MG63 (cell line): Measurements from ENCODE around the gene LGALS7. TPM values are rescaled to one million over a fixed set of nuclear protein-coding genes. Genes with fewer than 3 reads are reported as not detected.

ENCODE experiments used
- DNase-seq: peaks from one replicate; pipeline ENCODE4 v3.0.0-alpha.2; 2020
- H3K27me3 ChIP-seq: fragments of 250-450 bp; sonication (Bioruptor Pico); 2 replicates; pipeline ENCODE4 v1.5.1; 2020; ENCODE audit warnings: mild to moderate bottlenecking, moderate library complexity
- H3K36me3 ChIP-seq: fragments of 250-450 bp; sonication (Bioruptor Pico); 2 replicates; pipeline ENCODE4 v1.5.1; 2020; ENCODE audit warnings: mild to moderate bottlenecking, moderate library complexity
- H3K4me3 ChIP-seq: fragments of 250-450 bp; sonication (Bioruptor Pico); 2 replicates; pipeline ENCODE4 v1.5.1; 2020; ENCODE audit warnings: mild to moderate bottlenecking, moderate library complexity
- H3K9me3 ChIP-seq: fragments of 250-450 bp; sonication (Bioruptor Pico); 2 replicates; pipeline ENCODE4 v1.5.1; 2020; ENCODE audit warnings: mild to moderate bottlenecking, moderate library complexity
- total RNA-seq: library from RNA; depleted of rRNA; stranded (reverse); fragments of >200 nt; shearing (Covaris generic); gene quantifications from 2 replicates; pipeline ENCODE4 v1.2.3, GENCODE V29; 2014; ENCODE audit warnings: low replicate concordance

The LGALS7 gene
- total RNA-seq, 1 experiment from 2014 or later: not detected

DNA sequence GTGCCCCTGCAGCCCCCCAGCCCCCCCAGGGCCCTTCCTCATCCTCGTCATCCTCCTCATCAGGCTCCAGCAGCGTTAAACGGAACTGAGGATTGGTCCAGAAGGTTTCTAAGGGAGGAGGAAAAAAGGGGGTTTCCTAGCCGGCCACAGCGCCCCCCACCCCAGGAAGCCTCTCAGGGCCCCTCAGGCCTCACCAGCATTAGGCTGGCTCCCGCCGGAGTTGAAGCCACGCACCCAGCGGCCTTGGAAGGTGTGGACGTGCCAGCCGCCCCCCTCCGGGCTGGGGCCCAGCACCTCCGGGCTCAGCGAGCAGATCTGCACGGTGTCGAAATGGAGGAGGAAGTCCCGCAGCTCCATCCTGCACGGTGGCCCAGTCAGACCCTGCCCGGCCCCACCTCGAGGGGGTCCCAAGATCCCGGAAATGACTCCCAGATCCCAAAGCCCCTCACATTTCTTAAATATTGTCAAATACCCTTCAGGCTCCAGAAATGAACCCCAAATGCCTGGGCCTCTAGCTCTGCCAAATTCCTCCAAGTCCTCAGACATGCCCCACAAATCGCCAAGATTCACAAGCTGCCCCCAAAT, 35.9 kb downstream of the LGALS7 start:
- H3K36me3 ChIP-seq: peaks cover 17% of the 10 kb centered on the region

DNA sequence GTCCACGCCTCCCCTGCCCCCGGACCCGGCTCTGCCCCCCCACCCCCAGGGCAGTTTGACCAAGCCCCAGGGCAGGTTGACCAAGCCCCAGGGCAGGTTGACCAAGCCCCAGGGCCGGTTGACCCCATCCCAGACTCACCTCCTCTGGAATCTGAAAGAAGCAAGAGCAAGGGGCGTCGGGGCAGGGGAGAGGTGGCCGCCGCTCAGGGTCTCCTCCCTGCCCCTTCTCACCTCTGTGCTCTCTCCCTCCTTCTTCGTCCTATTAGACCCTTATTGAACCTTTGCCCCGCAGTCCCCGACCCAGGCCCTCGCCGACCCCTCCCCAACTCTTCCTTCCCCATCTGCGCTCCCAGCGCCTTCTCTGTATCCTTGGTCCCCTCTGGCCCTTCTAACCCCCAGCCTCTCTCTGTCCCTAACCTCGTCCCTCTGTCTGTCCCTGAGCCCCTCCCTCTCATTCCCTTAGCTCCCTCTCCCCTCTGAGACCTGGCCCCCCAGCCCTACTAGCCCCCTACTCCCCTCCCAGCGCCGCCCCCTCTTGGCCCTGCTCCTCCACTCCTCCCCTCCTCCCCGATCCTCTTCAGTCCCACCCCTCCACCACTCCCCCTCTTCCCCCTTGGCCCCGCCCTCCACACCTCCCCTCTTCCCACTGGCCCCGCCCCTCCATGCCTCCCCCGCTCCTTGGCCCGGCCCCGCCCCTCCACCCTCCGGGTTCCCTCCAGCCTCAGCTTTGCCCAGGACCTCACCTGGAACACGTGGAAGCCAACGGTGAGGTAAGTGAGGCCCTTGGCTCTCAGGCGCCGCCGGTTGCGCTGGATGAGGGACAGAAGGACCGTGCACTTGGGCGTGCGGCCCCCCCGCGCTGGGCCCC, 36.7 kb downstream of the LGALS7 start:
- H3K36me3 ChIP-seq: peaks cover 24% of the 10 kb centered on the region
- no peak overlapping the region for H3K4me3 ChIP-seq
- no peaks in the 10 kb centered on the region for H3K9me3 ChIP-seq
- no peaks in the 10 kb centered on the region for H3K27me3 ChIP-seq
- no peak for DNase-seq

More for the DNA sequence above, 35.9 kb downstream of the LGALS7 start:
- Histone ChIP-seq H3K4me3 (no peak overlapping the region), H3K9me3 (no peaks in the 10 kb centered on the region), H3K27me3 (no peaks in the 10 kb centered on the region)
- DNase-seq: no peak

DNA sequence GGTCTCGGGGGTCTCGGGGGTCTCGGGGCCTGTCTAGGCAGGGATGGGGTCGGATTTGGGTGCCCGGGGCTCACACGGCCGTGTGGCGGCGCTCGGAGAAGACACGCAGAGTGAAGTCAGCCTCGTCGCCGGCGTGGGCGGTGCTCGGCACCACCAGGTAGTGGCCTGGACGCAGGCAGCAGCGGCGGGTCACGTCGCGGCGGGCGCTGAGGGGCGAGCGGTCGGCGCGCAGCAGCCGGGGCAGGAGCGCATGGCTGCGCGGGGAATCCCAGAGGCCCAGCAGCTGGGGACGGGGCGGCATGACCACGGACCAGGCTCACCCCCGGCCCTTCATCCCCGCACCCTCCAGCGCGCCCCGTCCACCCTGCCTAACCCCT, 37.3 kb downstream of the LGALS7 start:
- no peaks in the 10 kb centered on the region for H3K27me3 ChIP-seq
- H3K9me3 ChIP-seq: no peaks in the 10 kb centered on the region
- no peak for DNase-seq
- peaks cover 31% of the 10 kb centered on the region for H3K36me3 ChIP-seq
- H3K4me3 ChIP-seq: no peak overlapping the region

DNA sequence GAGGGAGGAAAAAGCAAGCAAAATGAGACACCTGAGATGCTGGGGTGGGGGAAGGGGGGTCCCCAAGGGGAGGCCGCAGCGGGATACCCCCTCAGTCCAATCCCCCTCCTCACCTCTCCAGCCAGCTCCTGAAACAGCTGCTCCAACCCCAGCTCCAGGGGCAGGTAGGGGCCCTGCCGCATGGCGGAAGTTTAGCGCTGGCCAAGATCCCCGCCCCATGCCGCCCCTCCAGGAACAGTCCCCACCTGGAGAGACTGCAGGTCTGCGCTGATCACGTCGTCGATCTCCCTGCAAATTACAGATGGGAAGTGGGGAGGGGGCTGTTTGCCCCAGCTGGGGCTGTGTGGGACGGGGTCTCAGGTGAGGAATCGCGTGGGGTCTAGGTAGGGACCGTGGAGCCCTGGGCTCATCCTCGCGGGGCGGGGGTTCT, 38.0 kb downstream of the LGALS7 start:
- Histone ChIP-seq H3K4me3 (no peak overlapping the region), H3K36me3 (peaks cover 38% of the 10 kb centered on the region), H3K27me3 (no peaks in the 10 kb centered on the region), H3K9me3 (no peaks in the 10 kb centered on the region)
- DNase-seq: no peak

DNA sequence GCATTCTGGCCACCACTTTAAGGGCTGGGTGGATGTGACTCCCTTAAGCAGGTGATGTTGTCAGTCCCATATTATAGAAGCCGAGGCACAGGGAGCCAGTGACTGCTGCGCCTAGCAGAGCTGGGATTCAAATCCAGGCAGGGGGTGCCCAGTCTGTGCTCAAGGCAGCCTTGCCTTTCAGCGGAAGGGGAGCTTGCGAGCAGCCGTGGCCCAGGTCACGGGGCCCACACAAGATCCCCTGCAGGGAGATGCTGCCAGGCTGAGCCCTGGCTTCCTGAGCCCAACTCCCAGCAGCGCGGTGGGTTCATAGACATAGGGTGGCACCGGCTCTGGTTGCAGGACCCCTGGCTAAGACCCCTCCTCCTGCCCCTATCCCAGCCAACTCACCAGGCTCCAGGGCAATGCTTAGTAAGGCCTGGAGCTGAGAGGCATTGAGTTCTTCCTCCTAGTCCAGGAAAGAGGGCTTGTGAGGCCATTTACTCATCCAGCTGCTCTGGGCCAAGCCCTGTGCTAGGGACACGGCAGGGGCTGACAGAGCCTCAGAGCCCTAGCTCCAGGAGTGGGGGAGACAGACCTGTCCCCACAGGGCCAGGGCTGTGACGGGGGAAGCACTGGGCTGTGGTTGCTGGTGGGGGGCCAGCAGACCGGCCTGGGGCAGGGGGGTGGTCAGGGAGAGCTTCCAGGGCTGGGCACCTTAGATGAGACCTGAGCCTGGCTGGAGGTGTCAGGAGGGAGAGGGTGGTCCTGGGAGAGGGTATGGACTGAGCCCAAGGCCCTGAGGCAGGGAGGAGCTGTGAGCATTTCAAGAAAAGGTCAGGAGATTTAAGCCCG, 38.7 kb downstream of the LGALS7 start:
- Histone ChIP-seq H3K27me3 (no peaks in the 10 kb centered on the region), H3K9me3 (no peaks in the 10 kb centered on the region), H3K4me3 (no peak overlapping the region), H3K36me3 (peaks cover 41% of the 10 kb centered on the region)
- DNase-seq: no peak

DNA sequence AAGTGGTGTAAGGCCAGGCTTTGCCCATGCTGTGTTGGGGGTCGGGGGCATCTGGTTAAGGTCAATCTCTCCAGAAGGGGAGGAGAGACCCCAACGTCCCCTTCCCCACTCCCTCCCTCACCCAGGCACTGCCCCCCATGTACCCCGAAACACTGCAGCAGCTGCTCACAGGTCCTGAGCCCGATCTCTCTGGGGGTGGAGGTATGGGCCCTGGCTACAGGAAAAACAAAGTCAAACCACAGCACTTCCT, 39.2 kb downstream of the LGALS7 start:
- Histone ChIP-seq H3K9me3 (no peaks in the 10 kb centered on the region), H3K4me3 (no peak overlapping the region), H3K27me3 (no peaks in the 10 kb centered on the region), H3K36me3 (peaks cover 43% of the 10 kb centered on the region)
- DNase-seq: no peak

DNA sequence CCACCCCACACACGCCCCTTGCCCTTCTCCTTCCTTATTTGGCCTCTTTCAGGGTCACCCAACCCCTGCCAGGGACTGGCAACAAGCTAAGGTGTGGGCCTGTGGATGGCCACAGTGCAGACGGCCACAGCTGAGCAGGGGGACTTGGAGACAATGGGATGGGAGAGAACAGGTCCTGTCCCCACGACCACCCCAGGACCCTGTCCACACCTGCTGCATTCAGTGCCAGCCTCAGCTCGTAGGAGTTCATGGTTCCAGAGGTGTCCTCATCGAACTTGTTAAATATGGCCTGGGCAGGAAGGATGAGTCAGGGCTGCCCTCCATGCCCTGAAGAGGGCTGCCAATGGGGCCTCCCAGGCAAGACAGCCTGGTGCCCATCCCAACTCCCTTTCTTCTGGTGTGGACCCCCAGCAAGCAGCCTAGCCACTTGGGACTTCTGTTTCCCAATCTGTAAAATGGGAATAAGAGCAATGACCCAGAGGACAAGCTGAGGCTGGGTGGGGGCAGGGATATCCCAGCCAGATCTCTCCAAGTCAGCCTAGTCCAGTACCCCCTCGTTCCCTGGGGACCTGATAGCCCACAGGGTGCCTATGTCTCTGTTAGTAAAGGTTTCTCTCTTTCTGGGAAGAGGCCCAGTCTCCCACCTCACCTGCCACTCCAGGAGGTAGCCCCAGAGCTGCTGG, 39.7 kb downstream of the LGALS7 start:
- peak; percentile 71 for DNase-seq
- Histone ChIP-seq H3K36me3 (peaks cover 48% of the 10 kb centered on the region), H3K9me3 (no peaks in the 10 kb centered on the region)

DNA sequence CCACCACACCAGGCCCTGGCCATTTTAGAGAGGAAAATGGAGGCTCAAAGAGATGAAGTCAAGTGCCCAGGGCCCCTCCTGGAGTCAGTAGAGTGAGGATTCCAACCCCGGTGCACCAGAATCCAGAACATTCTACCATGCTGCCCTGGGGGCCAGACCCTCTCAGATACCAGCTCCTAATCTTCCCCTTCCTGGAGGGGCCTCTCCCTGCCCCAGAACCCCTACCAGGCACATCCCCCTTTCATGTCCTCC, 40.1 kb downstream of the LGALS7 start:
- H3K4me3 ChIP-seq: no peak overlapping the region
- DNase-seq: no peak
- H3K36me3 ChIP-seq: peaks cover 50% of the 10 kb centered on the region
- H3K9me3 ChIP-seq: no peaks in the 10 kb centered on the region
- H3K27me3 ChIP-seq: no peaks in the 10 kb centered on the region

More for the DNA sequence above, 39.7 kb downstream of the LGALS7 start:
- Histone ChIP-seq H3K27me3 (no peaks in the 10 kb centered on the region), H3K4me3 (no peak overlapping the region)

DNA sequence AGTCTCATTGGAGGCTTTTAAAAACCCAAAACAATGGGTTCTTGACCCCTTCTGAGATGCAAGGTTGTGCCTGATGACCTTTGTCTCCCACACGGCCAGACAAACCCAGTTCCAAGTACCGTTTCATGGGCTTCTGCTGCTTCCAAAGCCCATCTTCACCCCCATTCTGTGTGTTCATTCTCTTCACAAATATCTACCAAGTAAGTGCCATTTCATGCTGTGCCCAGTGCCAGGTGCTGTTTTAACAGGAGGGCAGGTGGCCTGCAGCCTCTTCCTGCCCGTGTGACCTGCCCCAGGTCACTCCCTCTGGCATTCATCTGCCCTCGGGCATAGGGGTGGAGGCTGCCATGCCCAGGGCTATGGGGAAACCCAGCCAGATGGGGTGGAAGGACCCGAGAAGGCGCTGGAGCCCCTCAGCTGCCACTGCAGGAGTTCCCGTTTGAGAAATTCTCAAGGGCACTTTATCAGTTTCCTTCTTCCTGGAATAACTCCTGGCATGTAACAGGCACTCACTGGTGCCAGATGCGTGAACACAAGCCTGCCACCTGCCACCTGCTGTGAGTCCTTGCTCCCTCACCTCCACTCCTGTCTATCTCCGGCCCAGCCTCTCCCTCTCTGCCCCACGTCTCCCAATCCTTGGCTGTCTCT, 41.5 kb downstream of the LGALS7 start:
- Histone ChIP-seq H3K27me3 (no peaks in the 10 kb centered on the region), H3K4me3 (no peak overlapping the region), H3K9me3 (no peaks in the 10 kb centered on the region), H3K36me3 (peaks cover 64% of the 10 kb centered on the region)
- DNase-seq: no peak

DNA sequence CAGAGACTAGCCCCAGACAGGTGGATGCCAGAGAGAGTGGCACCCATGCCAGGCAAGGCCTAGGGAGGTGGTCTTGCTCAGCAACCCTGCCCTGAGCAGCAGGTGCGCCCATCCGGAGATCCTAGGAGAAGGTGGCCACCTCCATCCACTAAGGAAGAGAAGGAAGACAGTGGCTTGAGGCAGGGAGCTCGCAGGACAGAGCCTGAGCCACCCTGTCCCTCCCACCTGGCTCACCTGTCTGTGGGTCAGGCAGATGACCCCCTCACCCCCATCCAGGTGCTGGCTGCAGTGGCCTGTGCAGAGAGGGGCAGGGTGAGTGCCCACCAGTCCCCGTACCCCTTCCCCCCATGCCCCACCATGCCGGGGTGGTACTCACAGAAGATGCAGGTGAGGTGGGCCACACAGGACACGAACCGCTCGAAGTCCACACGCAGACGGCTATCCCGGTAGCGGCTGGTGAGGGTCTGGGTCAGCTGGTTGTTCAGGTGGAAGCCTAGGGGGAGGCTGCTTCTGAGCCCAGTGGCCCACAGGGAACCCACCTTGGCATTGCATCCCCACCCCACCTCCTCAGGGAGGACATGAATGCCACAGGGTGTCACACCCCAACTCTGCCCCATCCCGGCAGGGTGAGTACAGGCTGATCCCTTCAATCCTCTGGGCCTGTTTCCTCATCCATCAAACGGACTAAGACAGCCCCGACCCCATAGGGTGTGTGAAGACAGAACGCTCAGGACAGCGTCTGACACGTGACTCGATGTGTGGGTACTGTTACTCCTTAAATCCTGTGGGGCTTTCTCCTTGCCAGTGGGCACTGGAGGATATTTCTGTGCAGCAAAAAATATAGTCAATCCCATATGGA, 42.4 kb downstream of the LGALS7 start:
- no peak overlapping the region for H3K4me3 ChIP-seq
- no peak for DNase-seq

DNA sequence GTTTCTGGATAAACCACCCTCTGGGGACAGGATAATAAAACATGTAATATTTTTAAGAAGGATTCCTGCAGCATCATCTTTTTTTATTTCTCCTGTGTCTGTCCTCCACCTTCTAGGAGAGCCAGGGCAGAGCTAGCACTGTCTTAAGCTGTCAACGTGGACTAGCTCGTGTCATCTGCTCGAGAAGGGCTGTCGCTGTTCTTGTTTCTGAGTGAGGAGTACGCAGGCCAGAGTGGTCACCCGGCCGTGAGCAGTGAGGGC, 42.9 kb downstream of the LGALS7 start:
- no peak overlapping the region for H3K4me3 ChIP-seq
- no peaks in the 10 kb centered on the region for H3K27me3 ChIP-seq
- DNase-seq: no peak
- H3K9me3 ChIP-seq: no peaks in the 10 kb centered on the region
- H3K36me3 ChIP-seq: peaks cover 78% of the 10 kb centered on the region

More for the DNA sequence above, 42.4 kb downstream of the LGALS7 start:
- no peaks in the 10 kb centered on the region for H3K9me3 ChIP-seq
- peaks cover 72% of the 10 kb centered on the region for H3K36me3 ChIP-seq
- H3K27me3 ChIP-seq: no peaks in the 10 kb centered on the region

DNA sequence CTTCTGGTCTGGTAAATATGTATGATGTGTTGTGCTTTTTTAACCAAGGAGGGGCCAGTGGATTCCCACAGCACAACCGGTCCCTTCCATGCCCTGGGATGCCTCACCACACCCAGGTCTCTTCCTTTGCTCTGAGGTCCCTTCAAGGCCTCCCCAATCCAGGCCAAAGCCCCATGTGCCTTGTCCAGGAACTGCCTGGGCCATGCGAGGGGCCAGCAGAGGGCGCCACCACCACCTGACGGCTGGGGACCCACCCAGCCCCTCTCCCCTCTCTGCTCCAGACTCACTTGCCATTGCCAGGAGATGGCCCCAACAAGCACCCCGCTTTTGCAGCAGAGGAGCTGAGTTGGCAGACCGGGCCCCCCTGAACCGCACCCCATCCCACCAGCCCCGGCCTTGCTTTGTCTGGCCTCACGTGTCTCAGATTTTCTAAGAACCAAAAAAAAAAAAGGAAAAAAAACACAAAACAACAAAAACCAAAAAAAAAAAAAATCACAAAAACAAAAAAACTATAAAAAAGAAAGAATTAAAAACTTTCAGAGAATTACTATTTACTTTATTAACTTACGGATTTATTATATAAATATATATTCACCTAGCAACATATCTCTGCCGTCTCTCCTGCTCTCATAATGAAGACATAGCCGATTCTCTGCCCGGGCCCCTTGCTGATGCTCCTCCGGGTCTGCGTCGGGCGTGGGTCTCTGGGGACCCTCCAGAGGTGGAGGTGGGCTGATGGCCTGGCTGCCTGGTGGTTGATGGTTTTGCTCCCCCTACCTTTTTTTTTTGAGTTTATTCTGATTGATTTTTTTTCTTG, 43.5 kb downstream of the LGALS7 start:
- peak; percentile 79 for DNase-seq
- Histone ChIP-seq H3K27me3 (no peaks in the 10 kb centered on the region), H3K36me3 (peaks cover 83% of the 10 kb centered on the region), H3K9me3 (no peaks in the 10 kb centered on the region), H3K4me3 (no peak overlapping the region)

DNA sequence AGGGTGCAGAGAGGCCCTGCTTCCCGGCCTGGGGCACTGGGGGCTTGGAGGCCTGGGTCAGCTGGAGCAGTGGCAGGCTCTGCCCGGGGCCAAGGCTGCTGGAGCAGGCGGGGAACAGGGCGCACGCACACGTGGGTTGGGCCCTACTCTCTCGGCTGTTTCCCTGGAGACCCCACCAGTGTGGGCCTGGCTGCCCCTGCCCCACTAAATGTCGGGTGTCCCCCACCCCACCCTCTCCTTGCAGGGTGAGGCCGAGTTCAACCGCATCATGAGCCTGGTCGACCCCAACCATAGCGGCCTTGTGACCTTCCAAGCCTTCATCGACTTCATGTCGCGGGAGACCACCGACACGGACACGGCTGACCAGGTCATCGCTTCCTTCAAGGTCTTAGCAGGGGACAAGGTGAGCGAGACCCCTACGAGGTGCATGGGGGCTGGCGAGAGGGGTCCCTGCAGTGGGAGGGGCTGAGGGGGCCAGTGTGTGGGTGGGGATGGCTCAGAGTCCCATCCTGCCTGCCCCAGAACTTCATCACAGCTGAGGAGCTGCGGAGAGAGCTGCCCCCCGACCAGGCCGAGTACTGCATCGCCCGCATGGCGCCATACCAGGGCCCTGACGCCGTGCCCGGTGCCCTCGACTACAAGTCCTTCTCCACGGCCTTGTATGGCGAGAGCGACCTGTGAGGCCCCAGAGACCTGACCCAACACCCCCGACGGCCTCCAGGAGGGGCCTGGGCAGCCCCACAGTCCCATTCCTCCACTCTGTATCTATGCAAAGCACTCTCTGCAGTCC, 44.4 kb downstream of the LGALS7 start:
- Histone ChIP-seq H3K4me3 (no peak overlapping the region), H3K27me3 (no peaks in the 10 kb centered on the region), H3K36me3 (peaks cover 91% of the 10 kb centered on the region), H3K9me3 (no peaks in the 10 kb centered on the region)
- no peak for DNase-seq

DNA sequence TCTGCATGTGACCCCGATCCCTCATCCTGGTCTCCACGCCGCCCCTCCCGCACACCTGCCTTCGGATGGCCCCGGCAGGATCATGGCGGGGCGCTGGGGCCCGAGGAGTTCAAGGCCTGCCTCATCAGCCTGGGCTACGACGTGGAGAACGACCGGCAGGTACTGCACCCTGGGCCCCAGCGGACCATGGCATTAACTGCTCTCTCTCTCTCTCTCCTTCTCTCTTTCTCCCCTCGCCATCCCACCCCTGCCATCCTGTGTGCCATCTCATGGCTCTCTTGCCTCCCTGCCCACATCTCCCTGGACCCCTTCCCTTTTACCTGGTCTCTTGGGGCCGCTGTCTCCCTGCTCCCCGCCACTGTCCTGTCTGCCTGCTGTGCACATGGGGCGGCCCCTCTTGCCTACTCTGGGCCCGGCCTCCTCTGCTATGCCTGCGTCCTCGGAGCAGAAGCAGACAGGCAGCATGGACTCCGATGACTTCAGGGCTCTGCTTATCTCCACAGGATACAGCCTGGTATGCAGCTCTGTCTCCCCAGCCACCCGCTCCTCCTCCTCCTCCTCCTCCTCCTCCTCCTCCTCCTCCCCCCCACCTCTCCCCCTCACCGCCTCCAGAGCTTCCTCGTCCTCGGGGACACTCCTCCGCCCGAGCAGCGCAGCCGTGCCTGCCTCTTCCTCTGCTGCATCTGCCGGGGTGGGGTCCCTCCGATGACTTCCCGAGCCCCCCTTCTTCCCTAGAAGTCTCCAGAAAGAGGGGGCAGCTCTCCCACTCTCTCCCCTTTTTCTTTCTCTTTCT, 45.3 kb downstream of the LGALS7 start:
- Histone ChIP-seq H3K9me3 (no peaks in the 10 kb centered on the region), H3K4me3 (no peak overlapping the region), H3K27me3 (no peaks in the 10 kb centered on the region), H3K36me3 (peaks cover 91% of the 10 kb centered on the region)
- DNase-seq: no peak
